ENCODE measurements around the gene JSRP1.

DNA sequence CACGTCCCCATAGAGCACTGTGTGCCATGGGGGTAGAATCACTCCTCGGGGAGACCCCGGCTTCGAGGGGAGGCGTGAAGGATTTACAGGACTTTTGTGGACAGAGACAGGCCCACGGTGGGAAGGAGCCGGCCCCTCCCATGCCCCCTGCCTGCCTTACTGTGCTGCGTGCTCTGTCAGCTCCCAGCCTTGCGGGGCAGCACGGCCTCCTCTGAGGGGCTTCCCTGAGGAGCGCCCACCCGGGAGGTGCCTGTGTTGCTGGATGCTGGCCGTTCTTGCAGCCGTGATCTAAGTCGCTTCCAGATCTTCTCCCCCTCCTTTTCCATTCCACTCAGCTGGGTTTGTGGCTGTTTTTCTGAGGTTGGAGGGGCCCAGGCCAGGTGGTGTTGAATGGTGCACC lies 49.2 kb downstream of the JSRP1 start:
- TF ChIP-seq CTCF (tag by site-specific recombination; IDR thresholded peaks at IDR 0.05) (no peak), ZNF335 (tag by site-specific recombination; conservative IDR thresholded peaks at IDR 0.05) (no peak), TCF7L2 (IDR thresholded peaks at IDR 0.05; ENCODE audit: borderline replicate concordance, low read depth, low read length) (no peak), ZNF112 (tag by site-specific recombination; IDR thresholded peaks at IDR 0.05) (no peak), ZNF138 (tag by site-specific recombination; IDR thresholded peaks at IDR 0.05; ENCODE audit: borderline replicate concordance) (no peak)
- TF ChIP-seq, protein P1, sequence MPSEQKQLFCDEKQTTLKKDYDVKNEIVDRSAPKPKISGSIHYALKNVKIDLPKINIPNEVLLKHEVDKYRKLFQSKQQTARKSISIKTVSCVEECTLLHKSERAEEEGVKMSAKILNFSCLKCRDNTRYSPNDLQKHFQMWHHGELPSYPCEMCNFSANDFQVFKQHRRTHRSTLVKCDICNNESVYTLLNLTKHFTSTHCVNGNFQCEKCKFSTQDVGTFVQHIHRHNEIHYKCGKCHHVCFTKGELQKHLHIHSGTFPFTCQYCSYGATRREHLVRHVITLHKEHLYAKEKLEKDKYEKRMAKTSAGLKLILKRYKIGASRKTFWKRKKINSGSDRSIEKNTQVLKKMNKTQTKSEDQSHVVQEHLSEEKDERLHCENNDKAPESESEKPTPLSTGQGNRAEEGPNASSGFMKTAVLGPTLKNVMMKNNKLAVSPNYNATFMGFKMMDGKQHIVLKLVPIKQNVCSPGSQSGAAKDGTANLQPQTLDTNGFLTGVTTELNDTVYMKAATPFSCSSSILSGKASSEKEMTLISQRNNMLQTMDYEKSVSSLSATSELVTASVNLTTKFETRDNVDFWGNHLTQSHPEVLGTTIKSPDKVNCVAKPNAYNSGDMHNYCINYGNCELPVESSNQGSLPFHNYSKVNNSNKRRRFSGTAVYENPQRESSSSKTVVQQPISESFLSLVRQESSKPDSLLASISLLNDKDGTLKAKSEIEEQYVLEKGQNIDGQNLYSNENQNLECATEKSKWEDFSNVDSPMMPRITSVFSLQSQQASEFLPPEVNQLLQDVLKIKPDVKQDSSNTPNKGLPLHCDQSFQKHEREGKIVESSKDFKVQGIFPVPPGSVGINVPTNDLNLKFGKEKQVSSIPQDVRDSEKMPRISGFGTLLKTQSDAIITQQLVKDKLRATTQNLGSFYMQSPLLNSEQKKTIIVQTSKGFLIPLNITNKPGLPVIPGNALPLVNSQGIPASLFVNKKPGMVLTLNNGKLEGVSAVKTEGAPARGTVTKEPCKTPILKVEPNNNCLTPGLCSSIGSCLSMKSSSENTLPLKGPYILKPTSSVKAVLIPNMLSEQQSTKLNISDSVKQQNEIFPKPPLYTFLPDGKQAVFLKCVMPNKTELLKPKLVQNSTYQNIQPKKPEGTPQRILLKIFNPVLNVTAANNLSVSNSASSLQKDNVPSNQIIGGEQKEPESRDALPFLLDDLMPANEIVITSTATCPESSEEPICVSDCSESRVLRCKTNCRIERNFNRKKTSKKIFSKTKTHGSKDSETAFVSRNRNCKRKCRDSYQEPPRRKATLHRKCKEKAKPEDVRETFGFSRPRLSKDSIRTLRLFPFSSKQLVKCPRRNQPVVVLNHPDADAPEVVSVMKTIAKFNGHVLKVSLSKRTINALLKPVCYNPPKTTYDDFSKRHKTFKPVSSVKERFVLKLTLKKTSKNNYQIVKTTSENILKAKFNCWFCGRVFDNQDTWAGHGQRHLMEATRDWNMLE (tag by site-specific recombination; conservative IDR thresholded peaks at IDR 0.05; ENCODE audit: low read depth) = no peak

Measured in HEK293 (cell line).